Astrocyte of the spinal cord (primary cell): ENCODE data around the gene ECHDC3.

Experiments used
- DNase-seq: peaks from one replicate; pipeline ENCODE4 v3.0.0; 2011; ENCODE audit warnings: low read depth, low spot score
- H3K4me3 ChIP-seq: 2 replicates; pipeline ENCODE4 v1.5.1; 2011; ENCODE audit warnings: low read depth, mild to moderate bottlenecking, low read length, moderate library complexity
- CTCF ChIP-seq: IDR thresholded peaks from 2 replicates; pipeline ENCODE4 v1.5.1; 2012; ENCODE audit warnings: low read depth, mild to moderate bottlenecking, low read length, inconsistent platforms
- in situ Hi-C: cut with HindIII; loops from 2 replicates; pipeline ENCODE4 v1.10.0; 2017; ENCODE audit warnings: low sequenced_read_pairs

ECHDC3 gene

GRCh38 chr10:11748866-11749265 lies 6.7 kb downstream of the ECHDC3 start:
- DNase-seq, result no peak
- H3K4me3 ChIP-seq, result no peak overlapping the region
- in situ Hi-C loops, result no loop called here
- no peak for TF ChIP-seq CTCF

GRCh38 chr10:11750420-11750819 lies 8.2 kb downstream of the ECHDC3 start:
- H3K4me3 ChIP-seq, result no peak overlapping the region
- TF ChIP-seq CTCF, result no peak
- in situ Hi-C loops, result no loop called here
- DNase-seq, result no peak

GRCh38 chr10:11754173-11754572 lies 12.0 kb downstream of the ECHDC3 start:
- no peak for TF ChIP-seq CTCF
- no peak overlapping the region for H3K4me3 ChIP-seq
- no peak for DNase-seq
- in situ Hi-C loops, result no loop called here

- DNase-seq, result no peak
- H3K4me3 ChIP-seq, result no peak overlapping the region
- no peak for TF ChIP-seq CTCF
- in situ Hi-C loops, result no loop called here
These were observed 12.4 kb downstream of the ECHDC3 start for GRCh38 chr10:11754620-11755019.

- in situ Hi-C loops, result no loop called here
- TF ChIP-seq CTCF, result no peak
- no peak for DNase-seq
These were observed 13.5 kb downstream of the ECHDC3 start for GRCh38 chr10:11755512-11756263.

GRCh38 chr10:11756766-11757315 lies 14.7 kb downstream of the ECHDC3 start:
- no peak overlapping the region for H3K4me3 ChIP-seq
- TF ChIP-seq CTCF, result no peak
- in situ Hi-C loops, result no loop called here
- DNase-seq, result peak; percentile 7

More at GRCh38 chr10:11755512-11756263, 13.5 kb downstream of the ECHDC3 start:
- no peak overlapping the region for H3K4me3 ChIP-seq
